DND-41 (cell line): Measurements from ENCODE around the gene DDX3X.

Experiments used
- CTCF ChIP-seq: IDR thresholded peaks from 2 replicates; pipeline ENCODE4 v1.5.1; 2012; ENCODE audit warnings: borderline replicate concordance, low read length, moderate library complexity, mild to moderate bottlenecking; ENCODE audit not compliant: poor library complexity, severe bottlenecking; ENCODE audit errors: extremely low read depth
- EZH2 ChIP-seq: IDR thresholded peaks from 3 replicates; pipeline ENCODE4 v1.6.1; 2012; ENCODE audit warnings: borderline replicate concordance, low read depth, mild to moderate bottlenecking, moderate library complexity, low read length, inconsistent platforms; ENCODE audit not compliant: severe bottlenecking

GRCh38 chrX:41348551-41348950 is 14.6 kb downstream of the DDX3X start:
- TF ChIP-seq CTCF (no peak), EZH2 (no peak)
